ENCODE data around the gene KRTAP12-4. TPM values are rescaled to one million over a fixed set of nuclear protein-coding genes. Genes with fewer than 3 reads are reported as not detected.
"Not testable (repeated sequence)": the region's sequence is repeated elsewhere in the genome, so short reads cannot be mapped to it uniquely, and the experiment has no call there.

The KRTAP12-4 gene
- total and polyA plus RNA-seq, 5 experiments from 2014 or later = not detected

- H3K27me3 Mint-ChIP-seq, ATAC-seq, H3K36me3 Mint-ChIP-seq, H3K9me3 Mint-ChIP-seq, H3K27ac Mint-ChIP-seq, DNase-seq, H3K4me3 Mint-ChIP-seq: not testable (repeated sequence)
- POLR2A ChIA-PET = interaction anchor here (1.1 kb wide), 1 partner anchor 28 kb away, joined by 3 read pairs; the partner anchor contains the start of gene KRTAP12-3
- peaks cover 0 to 13% (median 9%) of the 10 kb centered on the region in 4 donors for H3K4me1 Mint-ChIP-seq
These were observed 30.6 kb upstream of the KRTAP12-4 start for GRCh38 chr21:44685050-44685449.

GRCh38 chr21:44684483-44684882, 30.0 kb upstream of the KRTAP12-4 start:
- POLR2A ChIA-PET = interaction anchor here (1.1 kb wide), 1 partner anchor 27 kb away, joined by 3 read pairs; the partner anchor contains the start of gene KRTAP12-3
- H3K9me3 Mint-ChIP-seq = no peaks in the 10 kb centered on the region
- no peak for ATAC-seq
- H3K27me3 Mint-ChIP-seq = peaks cover 0 to 9% (median 2%) of the 10 kb centered on the region in 5 donors
- H3K27ac Mint-ChIP-seq = no peak overlapping the region
- no peak overlapping the region for H3K4me3 Mint-ChIP-seq
- H3K36me3 Mint-ChIP-seq = no peaks in the 10 kb centered on the region
- peaks cover 0 to 12% (median 9%) of the 10 kb centered on the region in 4 donors for H3K4me1 Mint-ChIP-seq
- DNase-seq = no peak

- DNase-seq (no peak), ATAC-seq (no peak)
- POLR2A ChIA-PET = interaction anchor here (1.1 kb wide), 1 partner anchor 27 kb away, joined by 3 read pairs; the partner anchor contains the start of gene KRTAP12-3
- Mint-ChIP-seq H3K9me3 (no peaks in the 10 kb centered on the region), H3K4me1 (peaks cover 0 to 12% (median 9%) of the 10 kb centered on the region in 4 donors), H3K27me3 (peaks cover 0 to 11% (median 2%) of the 10 kb centered on the region in 5 donors), H3K36me3 (no peaks in the 10 kb centered on the region), H3K4me3 (no peak overlapping the region), H3K27ac (peak overlapping the region in 2 of 10 donors; percentile 0 to 31)
These were observed 29.6 kb upstream of the KRTAP12-4 start for GRCh38 chr21:44684077-44684476.

- Mint-ChIP-seq H3K36me3 (no peaks in the 10 kb centered on the region), H3K27me3 (peaks cover 0 to 11% (median 2%) of the 10 kb centered on the region in 5 donors), H3K27ac (peak overlapping the region in 1 of 10 donors; percentile 74), H3K4me3 (no peak overlapping the region), H3K9me3 (no peaks in the 10 kb centered on the region), H3K4me1 (peaks cover 0 to 12% (median 9%) of the 10 kb centered on the region in 4 donors)
- POLR2A ChIA-PET = interaction anchor here (0.9 kb wide), 1 partner anchor 13 kb away, joined by 3 read pairs; no protein-coding TSS in a partner anchor
- ATAC-seq (no peak), DNase-seq (no peak)
These were observed 28.2 kb upstream of the KRTAP12-4 start for GRCh38 chr21:44682580-44683151.

GRCh38 chr21:44681861-44682579, 27.6 kb upstream of the KRTAP12-4 start, which contains the start of gene KRTAP12-1:
Gene KRTAP12-1, minus strand, starts transcription at chr21:44682163. Its CDS starts 40 bp downstream, at chr21:44682123.
- Mint-ChIP-seq H3K27ac (peak within 1 kb of the TSS in 3 of 10 donors; percentile 71 to 74 (median 72)), H3K9me3 (no peaks in the 10 kb centered on the region), H3K36me3 (no peaks in the 10 kb centered on the region), H3K4me3 (no peak within 1 kb of the TSS), H3K27me3 (peaks cover 0 to 11% (median 2%) of the 10 kb centered on the region in 5 donors), H3K4me1 (peaks cover 0 to 12% (median 9%) of the 10 kb centered on the region in 4 donors)
- POLR2A ChIA-PET = interaction anchor here (0.9 kb wide), 1 partner anchor 12 kb away, joined by 3 read pairs; no protein-coding TSS in a partner anchor
- ATAC-seq = no peak
- no peak for DNase-seq

GRCh38 chr21:44681152-44681551, 26.7 kb upstream of the KRTAP12-4 start:
- Mint-ChIP-seq H3K27ac (peak overlapping the region in 3 of 10 donors; percentile 37 to 72 (median 71)), H3K27me3 (peaks cover 0 to 8% (median 2%) of the 10 kb centered on the region in 5 donors), H3K9me3 (no peaks in the 10 kb centered on the region), H3K36me3 (no peaks in the 10 kb centered on the region), H3K4me1 (peaks cover 0 to 10% (median 8%) of the 10 kb centered on the region in 4 donors), H3K4me3 (no peak overlapping the region)
- no peak for ATAC-seq
- no peak for DNase-seq
- POLR2A ChIA-PET = no interaction called here

- POLR2A ChIA-PET = no interaction called here
- ATAC-seq = no peak
- Mint-ChIP-seq H3K27me3 (peaks cover 0 to 9% (median 0%) of the 10 kb centered on the region in 5 donors), H3K36me3 (peaks cover 0 to 20% (median 11%) of the 10 kb centered on the region in 3 donors), H3K4me1 (peaks cover 0 to 6% (median 4%) of the 10 kb centered on the region in 4 donors), H3K9me3 (peaks cover 6 to 29% (median 15%) of the 10 kb centered on the region in 9 donors), H3K27ac (no peak overlapping the region), H3K4me3 (no peak overlapping the region)
- DNase-seq = no peak
These were observed 23.4 kb upstream of the KRTAP12-4 start for GRCh38 chr21:44677881-44678280.

- POLR2A ChIA-PET = no interaction called here
- ATAC-seq (no peak), DNase-seq (no peak)
- H3K27me3 Mint-ChIP-seq = peaks cover 0 to 1% (median 0%) of the 10 kb centered on the region in 5 donors
- H3K27ac Mint-ChIP-seq = no peak overlapping the region
- peaks cover 0 to 5% (median 4%) of the 10 kb centered on the region in 4 donors for H3K4me1 Mint-ChIP-seq
- peaks cover 0 to 41% (median 23%) of the 10 kb centered on the region in 3 donors for H3K36me3 Mint-ChIP-seq
- peaks cover 9 to 57% (median 32%) of the 10 kb centered on the region in 9 donors for H3K9me3 Mint-ChIP-seq
- H3K4me3 Mint-ChIP-seq = no peak overlapping the region
These were observed 17.5 kb upstream of the KRTAP12-4 start for GRCh38 chr21:44671911-44672310.

- H3K4me3 Mint-ChIP-seq = no peak overlapping the region
- H3K4me1 Mint-ChIP-seq = peaks cover 0 to 7% (median 3%) of the 10 kb centered on the region in 4 donors
- POLR2A ChIA-PET = interaction anchor here (0.6 kb wide), 1 partner anchor 116 kb away, joined by 3 read pairs; no protein-coding TSS in a partner anchor
- no peak for DNase-seq
- peaks cover 0 to 39% (median 23%) of the 10 kb centered on the region in 3 donors for H3K36me3 Mint-ChIP-seq
- peaks cover 9 to 55% (median 32%) of the 10 kb centered on the region in 9 donors for H3K9me3 Mint-ChIP-seq
- ATAC-seq = no peak
- H3K27me3 Mint-ChIP-seq = peaks cover 0 to 1% (median 0%) of the 10 kb centered on the region in 5 donors
- H3K27ac Mint-ChIP-seq = no peak overlapping the region
These were observed 16.4 kb upstream of the KRTAP12-4 start for GRCh38 chr21:44670642-44671432.

- Mint-ChIP-seq H3K27me3 (no peaks in the 10 kb centered on the region), H3K27ac (peak overlapping the region in 2 of 10 donors; percentile 44 to 72), H3K36me3 (peaks cover 0 to 18% (median 15%) of the 10 kb centered on the region in 3 donors), H3K4me3 (no peak overlapping the region), H3K4me1 (peaks cover 0 to 8% (median 4%) of the 10 kb centered on the region in 4 donors), H3K9me3 (peaks cover 6 to 41% (median 18%) of the 10 kb centered on the region in 9 donors)
- ATAC-seq (no peak), DNase-seq (no peak)
- POLR2A ChIA-PET = interaction anchor here (1.1 kb wide), 1 partner anchor 10 kb away, joined by 3 read pairs; the partner anchor contains the start of gene KRTAP12-3
These were observed 13.2 kb upstream of the KRTAP12-4 start for GRCh38 chr21:44667612-44668011.

- H3K9me3 Mint-ChIP-seq = peaks cover 6 to 40% (median 18%) of the 10 kb centered on the region in 9 donors
- H3K4me3 Mint-ChIP-seq = no peak within 1 kb of the TSS
- peaks cover 0 to 3% (median 0%) of the 10 kb centered on the region in 5 donors for H3K27me3 Mint-ChIP-seq
- H3K27ac Mint-ChIP-seq = peak within 1 kb of the TSS in 5 of 10 donors; percentile 29 to 72 (median 55)
- DNase-seq (no peak), ATAC-seq (no peak)
- peaks cover 0 to 19% (median 13%) of the 10 kb centered on the region in 3 donors for H3K36me3 Mint-ChIP-seq
- H3K4me1 Mint-ChIP-seq = peaks cover 0 to 8% (median 4%) of the 10 kb centered on the region in 4 donors
- POLR2A ChIA-PET = no interaction called here
These were observed 12.2 kb upstream of the KRTAP12-4 start, which contains the start of gene KRTAP12-2 for GRCh38 chr21:44666401-44667320. Gene KRTAP12-2, minus strand, starts transcription at chr21:44666927. Its CDS starts 41 bp downstream, at chr21:44666886.

Measured in naive thymus-derived CD8-positive, alpha-beta T cell (primary cell).